Measurements from ENCODE around the gene HAUS6.
"Not testable (repeated sequence)": the region's sequence is repeated elsewhere in the genome, so short reads cannot be mapped to it uniquely, and the experiment has no call there.

Gene HAUS6

DNA sequence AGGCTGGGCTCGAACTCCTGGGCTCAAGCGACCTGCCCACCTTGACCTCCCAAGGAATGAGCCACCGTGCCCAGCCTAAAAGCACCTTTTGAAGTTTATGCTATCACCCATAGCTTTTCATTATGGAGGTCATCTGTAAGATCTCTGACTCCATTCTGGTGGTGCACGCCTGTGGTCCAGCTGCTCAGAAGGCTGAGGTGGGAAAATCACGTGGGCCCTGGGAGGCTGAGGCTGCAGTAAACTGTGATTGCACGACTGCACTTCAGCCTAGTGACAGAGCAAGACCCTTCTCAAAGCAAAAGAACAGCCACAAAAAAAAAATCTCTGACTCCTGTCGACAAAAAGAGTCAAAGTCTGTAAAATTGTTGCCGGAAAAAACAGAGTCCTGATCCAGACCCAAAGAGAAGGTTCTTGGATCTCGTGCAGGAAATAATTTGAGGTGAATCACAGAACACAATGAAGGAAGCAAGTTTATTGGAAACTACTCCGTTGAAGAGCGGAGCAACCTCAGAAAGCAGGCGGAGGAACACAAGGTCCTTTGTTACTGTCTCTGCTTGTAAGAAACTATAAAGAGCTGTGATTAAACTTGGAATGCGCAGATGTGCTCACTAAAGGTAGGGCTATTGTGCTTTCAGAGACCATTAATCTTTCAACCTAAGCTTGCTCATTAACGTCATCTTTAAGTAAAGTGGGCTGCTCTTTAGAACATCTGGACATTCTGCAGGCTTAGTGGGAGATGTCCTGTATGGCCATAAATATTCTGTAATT is 2.0 kb upstream of the HAUS6 start:
- peaks cover 6 to 19% of the 10 kb centered on the region in 2 donors for H3K4me1 Mint-ChIP-seq (ENCODE audit: low read depth in 2 of 2)
- ATAC-seq (replicated peaks) (no peak), DNase-seq (no peak)
- H3K36me3 Mint-ChIP-seq (ENCODE audit: insufficient read depth), result peaks cover 9% of the 10 kb centered on the region
- H3K27me3 Mint-ChIP-seq, result no peaks in the 10 kb centered on the region
- H3K27ac Mint-ChIP-seq, result peak overlapping the region in 1 of 2 donors; percentile 96
- H3K9me3 Mint-ChIP-seq, result no peaks in the 10 kb centered on the region
- peak overlapping the region in 1 of 2 donors; percentile 8 for H3K4me3 Mint-ChIP-seq

DNA sequence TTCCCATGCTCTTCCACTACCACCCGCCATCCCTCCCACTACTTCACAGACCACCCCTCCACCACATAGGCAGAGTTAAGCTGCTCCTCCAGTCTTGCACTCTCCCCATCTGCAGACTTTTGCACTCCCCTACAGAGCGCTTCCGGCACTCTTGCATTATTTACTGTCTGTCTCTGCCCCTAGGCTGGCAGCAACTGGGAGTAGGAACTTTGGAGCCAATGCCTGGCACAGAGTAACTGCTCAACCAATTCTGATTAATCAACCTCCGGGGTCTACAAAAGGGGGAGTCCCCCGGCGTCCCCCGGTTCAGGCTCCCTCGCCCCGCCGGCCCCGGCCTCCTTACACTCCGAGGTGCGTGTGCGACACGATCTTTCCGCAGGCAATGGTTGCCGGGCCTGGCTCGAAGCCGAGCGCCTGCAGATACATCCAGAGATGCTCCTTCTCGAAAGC is 498 bp downstream of the HAUS6 start:
- peak; percentile 41 for ATAC-seq (replicated peaks)
- H3K9me3 Mint-ChIP-seq, result no peaks in the 10 kb centered on the region
- peak; percentile 23 to 41 (median 31) for DNase-seq

DNA sequence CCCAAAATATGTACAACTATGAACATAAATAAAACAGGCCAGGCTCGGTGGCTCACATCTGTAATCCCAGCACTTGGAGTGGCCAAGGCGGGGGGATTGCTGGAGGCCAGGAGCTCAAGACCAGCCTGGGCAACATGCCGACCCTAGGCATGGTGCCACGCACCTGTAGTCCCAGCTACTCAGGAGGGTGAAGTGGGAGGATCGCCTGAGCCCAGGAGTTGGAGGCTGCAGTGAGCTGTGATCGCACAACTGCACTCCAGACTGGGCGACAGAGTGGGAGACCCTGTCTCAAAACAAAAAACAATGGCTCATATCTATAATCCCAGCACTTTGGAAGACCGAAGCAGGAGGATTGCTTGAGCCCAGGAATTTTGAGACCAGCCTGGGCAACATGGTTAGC is 1.5 kb downstream of the HAUS6 start:
- ATAC-seq (replicated peaks), result no peak
- Mint-ChIP-seq H3K27me3 (no peaks in the 10 kb centered on the region), H3K9me3 (no peaks in the 10 kb centered on the region), H3K4me1 (ENCODE audit: low read depth in 2 of 2) (peaks cover 15 to 34% of the 10 kb centered on the region in 2 donors), H3K4me3 (peak overlapping the region; percentile 90 to 95), H3K36me3 (ENCODE audit: insufficient read depth) (peaks cover 11% of the 10 kb centered on the region), H3K27ac (peak overlapping the region; percentile 2 to 96)
- DNase-seq, result no peak

More for the DNA sequence above, 498 bp downstream of the HAUS6 start:
- Mint-ChIP-seq H3K27me3 (no peaks in the 10 kb centered on the region), H3K27ac (peak overlapping the region; percentile 91 to 96), H3K4me1 (ENCODE audit: low read depth in 2 of 2) (peaks cover 12 to 34% of the 10 kb centered on the region in 2 donors), H3K36me3 (ENCODE audit: insufficient read depth) (peaks cover 11% of the 10 kb centered on the region), H3K4me3 (peak overlapping the region; percentile 90 to 95)

DNA sequence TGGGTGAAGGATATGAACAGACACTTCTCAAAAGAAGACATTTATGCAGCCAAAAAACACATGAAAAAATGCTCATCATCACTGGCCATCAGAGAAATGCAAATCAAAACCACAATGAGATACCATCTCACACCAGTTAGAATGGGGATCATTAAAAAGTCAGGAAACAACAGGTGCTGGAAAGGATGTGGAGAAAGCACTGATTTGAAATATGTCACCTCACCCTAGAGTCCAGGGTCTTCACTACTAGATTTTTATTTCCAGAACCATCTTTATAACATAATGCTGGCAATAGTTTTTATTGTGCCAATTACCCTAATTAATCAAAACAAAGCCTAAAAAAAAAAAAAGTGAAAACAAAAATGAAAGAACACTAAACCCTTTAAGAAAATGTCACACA is 5.3 kb downstream of the HAUS6 start:
- Mint-ChIP-seq H3K4me3 (peak overlapping the region; percentile 15 to 38), H3K4me1 (ENCODE audit: low read depth in 2 of 2) (peaks cover 17 to 32% of the 10 kb centered on the region in 2 donors), H3K27ac (peak overlapping the region; percentile 60 to 72), H3K36me3 (ENCODE audit: insufficient read depth) (peaks cover 38% of the 10 kb centered on the region)
- H3K27me3 Mint-ChIP-seq; DNase-seq; H3K9me3 Mint-ChIP-seq; ATAC-seq (replicated peaks): not testable (repeated sequence)

DNA sequence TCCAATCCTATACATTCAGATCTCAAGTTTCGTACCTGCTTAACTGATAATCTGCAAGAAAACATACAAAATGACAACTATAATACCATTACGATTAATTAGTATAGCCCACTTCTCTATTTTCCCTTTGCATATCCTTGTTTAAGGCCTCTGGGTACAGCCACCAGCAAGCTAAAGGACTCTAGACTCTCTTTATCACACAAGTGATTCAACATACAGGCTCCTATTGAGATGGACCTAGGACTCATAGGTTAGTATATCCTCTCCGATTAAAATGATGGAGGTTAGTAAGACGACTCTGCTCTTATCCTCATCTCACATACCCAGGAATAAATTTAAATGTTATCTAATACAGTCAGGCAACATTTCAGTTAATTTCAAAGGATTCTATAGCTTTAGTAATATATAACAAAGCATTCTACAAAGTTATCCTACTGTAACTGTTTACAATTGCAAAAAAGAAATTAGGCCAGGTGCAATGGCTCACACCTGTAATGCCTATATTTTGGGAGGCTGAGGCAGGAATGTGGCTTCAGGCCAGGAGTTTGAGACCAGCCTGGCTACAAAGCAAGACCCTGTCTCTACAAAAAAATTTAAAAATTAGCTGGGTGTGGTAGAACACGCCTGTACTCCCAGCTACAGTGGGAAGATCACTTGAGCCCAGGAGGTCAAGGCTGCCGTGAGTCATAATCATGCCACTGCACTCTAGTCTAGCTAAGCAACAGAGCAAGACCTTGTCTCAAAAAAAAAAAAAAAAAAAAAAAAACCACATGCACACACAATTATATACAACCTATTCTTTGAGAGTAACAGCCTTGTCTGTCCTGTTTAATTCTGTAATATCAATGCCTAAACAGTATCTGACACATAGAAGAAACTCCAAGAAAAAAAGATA is 15.4 kb downstream of the HAUS6 start:
- Mint-ChIP-seq H3K27ac (no peak overlapping the region), H3K4me3 (no peak overlapping the region), H3K36me3 (ENCODE audit: insufficient read depth) (peaks cover 89% of the 10 kb centered on the region), H3K9me3 (no peaks in the 10 kb centered on the region), H3K27me3 (no peaks in the 10 kb centered on the region), H3K4me1 (ENCODE audit: low read depth in 2 of 2) (peaks cover 0 to 10% of the 10 kb centered on the region in 2 donors)
- ATAC-seq (replicated peaks) (no peak), DNase-seq (no peak)

DNA sequence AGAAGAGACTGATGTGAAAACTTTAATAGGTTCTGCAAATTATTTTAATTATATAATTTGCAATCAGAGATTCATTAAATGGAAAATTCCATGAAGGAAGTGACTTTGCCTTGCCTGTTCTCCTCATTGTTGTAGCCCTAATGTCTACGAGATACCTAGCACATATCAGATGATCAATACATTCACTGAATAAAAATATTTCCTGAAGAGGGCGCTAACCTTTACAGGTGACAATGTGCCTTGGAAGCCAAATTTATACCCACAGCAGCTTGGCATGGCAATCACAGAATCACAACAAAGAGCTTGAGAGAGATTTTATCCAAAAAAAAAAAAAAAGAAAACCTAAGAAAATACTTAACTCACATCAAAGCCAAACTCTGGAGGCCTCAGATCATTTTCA is 17.4 kb downstream of the HAUS6 start:
- ATAC-seq (replicated peaks) (peak; percentile 80), DNase-seq (no peak)
- Mint-ChIP-seq H3K36me3 (ENCODE audit: insufficient read depth) (peaks cover 87% of the 10 kb centered on the region), H3K27ac (peak overlapping the region; percentile 17 to 57), H3K4me1 (ENCODE audit: low read depth in 2 of 2) (peaks cover 0 to 10% of the 10 kb centered on the region in 2 donors), H3K9me3 (no peaks in the 10 kb centered on the region), H3K4me3 (no peak overlapping the region), H3K27me3 (no peaks in the 10 kb centered on the region)

DNA sequence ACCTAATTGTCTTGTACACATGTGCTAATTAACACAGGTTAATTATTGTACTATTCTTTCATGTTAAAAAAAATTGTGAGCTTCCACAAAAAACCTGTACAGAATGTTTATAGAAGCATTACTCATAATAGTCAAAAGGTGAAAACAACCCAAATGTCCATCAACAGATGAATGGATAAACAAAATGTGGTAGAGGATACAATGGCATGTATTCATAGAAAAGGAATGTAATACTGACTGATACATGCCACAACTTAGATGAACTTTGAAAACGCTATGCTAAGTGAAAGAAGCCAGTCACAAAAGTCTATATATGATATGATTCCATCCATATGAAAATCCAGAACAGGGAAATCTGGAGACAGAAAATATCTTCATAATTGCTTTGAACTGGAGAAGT is 27.9 kb downstream of the HAUS6 start:
- H3K36me3 Mint-ChIP-seq (ENCODE audit: insufficient read depth), result peaks cover 67% of the 10 kb centered on the region
- H3K27me3 Mint-ChIP-seq, result no peaks in the 10 kb centered on the region
- ATAC-seq (replicated peaks) (no peak), DNase-seq (no peak)
- H3K9me3 Mint-ChIP-seq, result no peaks in the 10 kb centered on the region
- peaks cover 6 to 15% of the 10 kb centered on the region in 2 donors for H3K4me1 Mint-ChIP-seq (ENCODE audit: low read depth in 2 of 2)
- H3K27ac Mint-ChIP-seq, result peak overlapping the region; percentile 13 to 60
- no peak overlapping the region for H3K4me3 Mint-ChIP-seq

DNA sequence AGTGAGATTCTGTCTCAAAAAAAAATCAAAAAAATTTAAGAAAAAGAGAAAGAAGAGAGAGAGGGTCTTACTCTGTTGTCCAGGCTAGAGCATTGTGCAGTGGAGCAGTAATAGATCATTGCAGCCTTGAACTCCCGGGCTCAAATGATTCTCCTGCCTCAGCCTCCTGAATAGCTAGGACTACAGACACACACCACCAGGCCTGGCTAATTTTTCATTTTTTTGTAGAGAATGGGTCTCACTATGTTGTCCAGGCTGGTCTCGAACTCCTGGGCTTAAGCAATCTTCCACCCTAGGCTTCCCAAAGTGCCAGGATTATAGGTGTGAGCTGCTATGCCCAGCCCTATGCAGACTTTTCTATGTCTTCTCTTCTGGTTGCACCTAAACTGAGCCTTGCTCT is 28.5 kb downstream of the HAUS6 start:
- Mint-ChIP-seq H3K4me1 (ENCODE audit: low read depth in 2 of 2) (peaks cover 6 to 15% of the 10 kb centered on the region in 2 donors), H3K36me3 (ENCODE audit: insufficient read depth) (peaks cover 66% of the 10 kb centered on the region), H3K27me3 (no peaks in the 10 kb centered on the region), H3K4me3 (no peak overlapping the region), H3K27ac (peak overlapping the region; percentile 13 to 60), H3K9me3 (no peaks in the 10 kb centered on the region)
- no peak for DNase-seq
- ATAC-seq (replicated peaks), result no peak

DNA sequence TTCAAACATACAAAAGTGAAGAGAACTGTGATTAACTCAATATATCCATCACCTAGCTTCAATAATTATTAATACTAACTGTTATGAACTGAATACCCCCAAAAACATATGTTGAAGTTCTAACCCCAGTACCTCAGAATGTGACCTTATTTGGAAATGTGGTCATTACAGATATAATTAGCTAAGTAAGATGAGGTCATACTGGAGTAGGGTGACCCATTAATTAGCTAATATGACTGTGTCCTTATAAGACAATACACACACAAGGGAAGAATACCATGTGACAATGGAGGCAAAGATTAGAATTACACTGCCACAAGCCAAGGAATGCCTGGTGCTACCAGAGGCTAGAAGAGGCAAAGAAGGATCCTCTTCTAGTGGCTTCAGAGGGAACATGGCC is 45.7 kb downstream of the HAUS6 start:
- H3K36me3 Mint-ChIP-seq (ENCODE audit: insufficient read depth), result peaks cover 56% of the 10 kb centered on the region
- no peaks in the 10 kb centered on the region for H3K9me3 Mint-ChIP-seq
- H3K4me3 Mint-ChIP-seq, result no peak overlapping the region
- peaks cover 1 to 7% of the 10 kb centered on the region in 2 donors for H3K4me1 Mint-ChIP-seq (ENCODE audit: low read depth in 2 of 2)
- DNase-seq (no peak), ATAC-seq (replicated peaks) (no peak)
- H3K27me3 Mint-ChIP-seq, result no peaks in the 10 kb centered on the region
- no peak overlapping the region for H3K27ac Mint-ChIP-seq

DNA sequence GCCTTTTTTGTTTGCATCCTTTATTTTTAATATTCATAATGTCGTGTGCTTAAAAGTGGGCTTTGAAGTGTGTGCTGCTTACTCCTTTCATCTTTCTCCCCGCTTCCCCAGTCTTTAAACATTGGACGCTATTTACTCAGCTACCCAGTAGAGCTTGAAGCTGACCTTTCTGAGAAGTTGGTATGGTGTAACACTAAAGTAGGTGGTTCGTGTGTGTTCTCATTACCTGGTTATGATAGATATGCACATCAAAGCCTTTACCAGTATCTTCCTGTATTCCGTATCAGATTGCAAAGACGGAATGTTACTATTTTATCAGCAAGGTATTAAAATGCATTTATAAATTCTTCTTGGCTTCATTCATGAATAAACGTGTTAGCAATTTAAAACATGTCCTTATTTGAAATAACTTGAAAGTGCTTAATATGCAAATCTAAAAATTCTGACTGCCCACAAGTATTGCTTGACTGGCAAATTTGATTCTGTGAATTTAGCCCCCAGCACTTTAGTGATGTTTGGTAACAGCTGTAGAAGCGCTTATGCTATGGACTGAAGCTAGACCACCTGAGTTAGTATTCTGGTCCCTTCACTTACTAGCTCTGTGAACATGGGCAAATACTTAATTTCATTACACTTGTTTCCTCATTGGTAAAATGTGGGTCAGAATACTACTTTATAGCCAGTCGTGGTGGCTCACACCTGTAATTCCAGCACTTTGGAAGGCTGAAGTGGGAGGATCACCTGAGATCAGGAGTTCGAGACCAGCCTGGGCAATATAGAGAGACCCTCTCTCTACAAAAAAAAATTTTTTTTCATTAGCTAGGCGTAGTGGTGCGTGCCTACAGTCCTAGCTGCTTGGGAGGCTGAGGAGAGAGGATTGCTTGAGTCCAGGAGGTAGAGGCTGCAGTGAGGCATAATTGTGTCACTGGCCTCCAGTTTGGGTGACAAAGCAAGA is 51.8 kb downstream of the HAUS6 start:
- no peak for DNase-seq
- ATAC-seq (replicated peaks), result no peak
- Mint-ChIP-seq H3K9me3 (no peaks in the 10 kb centered on the region), H3K27ac (peak overlapping the region; percentile 99), H3K27me3 (no peaks in the 10 kb centered on the region), H3K4me3 (peak overlapping the region; percentile 93 to 96), H3K4me1 (ENCODE audit: low read depth in 2 of 2) (peaks cover 20 to 29% of the 10 kb centered on the region in 2 donors), H3K36me3 (ENCODE audit: insufficient read depth) (peaks cover 20% of the 10 kb centered on the region)

DNA sequence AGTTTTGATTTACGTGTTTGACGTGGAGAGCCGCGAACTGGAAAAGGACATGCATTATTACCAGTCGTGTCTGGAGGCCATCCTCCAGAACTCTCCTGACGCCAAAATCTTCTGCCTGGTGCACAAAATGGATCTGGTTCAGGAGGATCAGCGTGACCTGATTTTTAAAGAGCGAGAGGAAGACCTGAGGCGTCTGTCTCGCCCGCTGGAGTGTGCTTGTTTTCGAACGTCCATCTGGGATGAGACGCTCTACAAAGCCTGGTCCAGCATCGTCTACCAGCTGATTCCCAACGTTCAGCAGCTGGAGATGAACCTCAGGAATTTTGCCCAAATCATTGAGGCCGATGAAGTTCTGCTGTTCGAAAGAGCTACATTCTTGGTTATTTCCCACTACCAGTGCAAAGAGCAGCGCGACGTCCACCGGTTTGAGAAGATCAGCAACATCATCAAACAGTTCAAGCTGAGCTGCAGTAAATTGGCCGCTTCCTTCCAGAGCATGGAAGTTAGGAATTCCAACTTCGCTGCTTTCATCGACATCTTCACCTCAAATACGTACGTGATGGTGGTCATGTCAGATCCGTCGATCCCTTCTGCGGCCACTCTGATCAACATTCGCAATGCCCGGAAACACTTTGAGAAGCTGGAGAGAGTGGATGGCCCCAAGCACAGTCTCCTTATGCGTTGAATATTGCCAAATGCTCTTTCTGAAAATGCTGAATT is 52.6 kb downstream of the HAUS6 start:
- H3K27me3 Mint-ChIP-seq, result no peaks in the 10 kb centered on the region
- peak overlapping the region; percentile 93 to 96 for H3K4me3 Mint-ChIP-seq
- H3K4me1 Mint-ChIP-seq (ENCODE audit: low read depth in 2 of 2), result peaks cover 20 to 29% of the 10 kb centered on the region in 2 donors
- peaks cover 20% of the 10 kb centered on the region for H3K36me3 Mint-ChIP-seq (ENCODE audit: insufficient read depth)
- H3K9me3 Mint-ChIP-seq, result no peaks in the 10 kb centered on the region
- ATAC-seq (replicated peaks), result no peak
- peak overlapping the region; percentile 99 for H3K27ac Mint-ChIP-seq
- no peak for DNase-seq
